CD4-positive, CD25-positive, alpha-beta regulatory T cell (primary cell): ENCODE measurements around the gene ACCS. TPM values are rescaled to one million over a fixed set of nuclear protein-coding genes. Genes with fewer than 3 reads are reported as not detected.

Experiments used
- ATAC-seq, 2 donors: fragments of 150-1000 bp; cut with Tn5 transposase; one replicate each; pipeline ENCODE4 v1.10.0; 2021; ENCODE audit warnings: low read depth in 2 of 2, moderate number of reproducible peaks in 2 of 2, moderate library complexity in 1 of 2
- DNase-seq, 3 donors: peaks; one replicate each; pipeline versions ENCODE4 v3.0.0 to v3.0.0-alpha.2; 2012 to 2022; ENCODE audit warnings: mixed read lengths in 1 of 3
- H3K27ac ChIP-seq: one replicate; pipeline ENCODE4 v1.7.0; 2013; ENCODE audit warnings: mild to moderate bottlenecking, low read length; ENCODE audit not compliant: insufficient read depth, poor library complexity, severe bottlenecking
- H3K27me3 ChIP-seq: one replicate; pipeline ENCODE4 v1.7.0; 2013; ENCODE audit warnings: low read length; ENCODE audit not compliant: control insufficient read depth, insufficient read depth
- H3K36me3 ChIP-seq: one replicate; pipeline ENCODE4 v1.7.0; 2013; ENCODE audit warnings: mild to moderate bottlenecking, low read length, moderate library complexity; ENCODE audit not compliant: control insufficient read depth, insufficient read depth
- H3K4me1 ChIP-seq: 2 replicates; pipeline ENCODE4 v1.7.0; 2013; ENCODE audit warnings: mild to moderate bottlenecking, low read length; ENCODE audit not compliant: insufficient read depth, control insufficient read depth, poor library complexity, severe bottlenecking
- H3K4me3 ChIP-seq: one replicate; pipeline ENCODE4 v1.7.0; 2013; ENCODE audit warnings: low read depth, mild to moderate bottlenecking, low read length, moderate library complexity
- H3K9me3 ChIP-seq, 2 experiments: 1 replicate in 1 of 2; 2 replicates in 1 of 2; pipeline ENCODE4 v1.7.0; 2013; ENCODE audit warnings: low read length in 2 of 2, mild to moderate bottlenecking in 1 of 2, moderate library complexity in 1 of 2; ENCODE audit not compliant: control insufficient read depth in 2 of 2
- H3K27ac Mint-ChIP-seq, 3 donors: one replicate each; pipeline ENCODE4 v1.8.0; 2020 to 2022; ENCODE audit warnings: mild to moderate bottlenecking in 3 of 3, mixed read lengths in 3 of 3, moderate library complexity in 2 of 3
- H3K27me3 Mint-ChIP-seq: one replicate; pipeline ENCODE4 v1.8.0; 2022; ENCODE audit warnings: mild to moderate bottlenecking, mixed read lengths
- H3K36me3 Mint-ChIP-seq: one replicate; pipeline ENCODE4 v1.8.0; 2020; ENCODE audit warnings: mixed read lengths
- H3K4me1 Mint-ChIP-seq, 4 donors: one replicate each; pipeline ENCODE4 v1.8.0; 2020 to 2022; ENCODE audit warnings: mixed read lengths in 4 of 4, mild to moderate bottlenecking in 1 of 4
- H3K4me3 Mint-ChIP-seq, 4 donors: one replicate each; pipeline ENCODE4 v1.8.0; 2020 to 2022; ENCODE audit warnings: mild to moderate bottlenecking in 4 of 4, mixed read lengths in 4 of 4, moderate library complexity in 3 of 4
- H3K9me3 Mint-ChIP-seq, 7 donors: one replicate each; pipeline ENCODE4 v1.8.0; 2020 to 2022; ENCODE audit warnings: mixed read lengths in 7 of 7, mild to moderate bottlenecking in 3 of 7, moderate library complexity in 2 of 7
- polyA plus RNA-seq, 4 donors: library from polyadenylated mRNA; unstranded; fragments of 300-500 nt; fragmentation: Illumina TruSeq; gene quantifications; one replicate each; pipeline ENCODE4 v1.2.3, GENCODE V29; 2021
- total RNA-seq: library from RNA; stranded (reverse); gene quantifications from one replicate; pipeline ENCODE4 v1.2.3, GENCODE V29; 2022

ACCS gene
- total and polyA plus RNA-seq, 5 donors from 2014 or later = 1.3 to 77.9 (median 1.8) TPM

- Histone ChIP-seq H3K27me3 (no peaks in the 10 kb centered on the region), H3K4me1 (peaks cover 23% of the 10 kb centered on the region), H3K36me3 (no peaks in the 10 kb centered on the region), H3K27ac (no peak overlapping the region), H3K9me3 (no peaks in the 10 kb centered on the region), H3K4me3 (peak overlapping the region; percentile 65)
- H3K4me3 Mint-ChIP-seq = peak overlapping the region; percentile 79 to 93 (median 90)
- H3K36me3 Mint-ChIP-seq = peaks cover 3% of the 10 kb centered on the region
- ATAC-seq (no peak), DNase-seq (no peak)
- H3K27ac Mint-ChIP-seq = peak overlapping the region; percentile 67 to 92 (median 78)
- peaks cover 26 to 53% (median 37%) of the 10 kb centered on the region in 4 donors for H3K4me1 Mint-ChIP-seq
- H3K27me3 Mint-ChIP-seq = peaks cover 16% of the 10 kb centered on the region
- H3K9me3 Mint-ChIP-seq = no peaks in the 10 kb centered on the region
These were observed 30.5 kb downstream of the ACCS start for GRCh38 chr11:44096360-44097185.

GRCh38 chr11:44097821-44098220, 31.8 kb downstream of the ACCS start:
- Mint-ChIP-seq H3K4me1 (peaks cover 31 to 65% (median 48%) of the 10 kb centered on the region in 4 donors), H3K27ac (peak overlapping the region in 2 of 3 donors; percentile 5 to 27), H3K4me3 (peak overlapping the region in 2 of 4 donors; percentile 1 to 50), H3K36me3 (peaks cover 3% of the 10 kb centered on the region), H3K27me3 (peaks cover 12% of the 10 kb centered on the region), H3K9me3 (no peaks in the 10 kb centered on the region)
- DNase-seq (no peak), ATAC-seq (no peak)
- Histone ChIP-seq H3K4me1 (peaks cover 23% of the 10 kb centered on the region), H3K27ac (no peak overlapping the region), H3K9me3 (no peaks in the 10 kb centered on the region), H3K27me3 (no peaks in the 10 kb centered on the region), H3K36me3 (no peaks in the 10 kb centered on the region), H3K4me3 (no peak overlapping the region)

- Mint-ChIP-seq H3K36me3 (peaks cover 6% of the 10 kb centered on the region), H3K27ac (no peak overlapping the region), H3K27me3 (no peaks in the 10 kb centered on the region), H3K4me1 (peaks cover 28 to 57% (median 45%) of the 10 kb centered on the region in 4 donors), H3K4me3 (no peak overlapping the region), H3K9me3 (no peaks in the 10 kb centered on the region)
- Histone ChIP-seq H3K9me3 (no peaks in the 10 kb centered on the region), H3K4me1 (peaks cover 8% of the 10 kb centered on the region), H3K27ac (no peak overlapping the region), H3K27me3 (no peaks in the 10 kb centered on the region), H3K4me3 (no peak overlapping the region), H3K36me3 (no peaks in the 10 kb centered on the region)
- ATAC-seq = no peak
- no peak for DNase-seq
These were observed 35.0 kb downstream of the ACCS start for GRCh38 chr11:44101098-44101497.

GRCh38 chr11:44104481-44105294, 38.6 kb downstream of the ACCS start:
- H3K4me1 ChIP-seq = no peaks in the 10 kb centered on the region
- Mint-ChIP-seq H3K27me3 (no peaks in the 10 kb centered on the region), H3K4me3 (no peak overlapping the region), H3K9me3 (no peaks in the 10 kb centered on the region), H3K36me3 (peaks cover 17% of the 10 kb centered on the region), H3K27ac (no peak overlapping the region), H3K4me1 (peaks cover 18 to 34% (median 29%) of the 10 kb centered on the region in 4 donors)
- H3K27ac ChIP-seq = no peak overlapping the region
- H3K27me3 ChIP-seq = no peaks in the 10 kb centered on the region
- no peaks in the 10 kb centered on the region for H3K9me3 ChIP-seq
- DNase-seq (no peak), ATAC-seq (no peak)
- H3K4me3 ChIP-seq = no peak overlapping the region
- peaks cover 16% of the 10 kb centered on the region for H3K36me3 ChIP-seq

- no peaks in the 10 kb centered on the region for H3K4me1 ChIP-seq
- no peak overlapping the region for H3K4me3 ChIP-seq
- no peak overlapping the region for H3K27ac ChIP-seq
- peaks cover 28% of the 10 kb centered on the region for H3K36me3 ChIP-seq
- H3K9me3 Mint-ChIP-seq = no peaks in the 10 kb centered on the region
- no peaks in the 10 kb centered on the region for H3K9me3 ChIP-seq
- H3K27me3 ChIP-seq = no peaks in the 10 kb centered on the region
- H3K36me3 Mint-ChIP-seq = peaks cover 33% of the 10 kb centered on the region
- DNase-seq (no peak), ATAC-seq (no peak)
- H3K4me3 Mint-ChIP-seq = no peak overlapping the region
- H3K27me3 Mint-ChIP-seq = no peaks in the 10 kb centered on the region
- peak overlapping the region in 1 of 3 donors; percentile 42 for H3K27ac Mint-ChIP-seq
- peaks cover 8 to 15% (median 13%) of the 10 kb centered on the region in 4 donors for H3K4me1 Mint-ChIP-seq
These were observed 42.2 kb downstream of the ACCS start for GRCh38 chr11:44108260-44108659.

GRCh38 chr11:44110231-44110679, 44.2 kb downstream of the ACCS start:
- Mint-ChIP-seq H3K27ac (peak overlapping the region; percentile 12 to 34 (median 33)), H3K9me3 (no peaks in the 10 kb centered on the region), H3K4me1 (peaks cover 5 to 16% (median 8%) of the 10 kb centered on the region in 4 donors), H3K36me3 (peaks cover 45% of the 10 kb centered on the region), H3K27me3 (no peaks in the 10 kb centered on the region), H3K4me3 (no peak overlapping the region)
- Histone ChIP-seq H3K9me3 (no peaks in the 10 kb centered on the region), H3K27ac (no peak overlapping the region), H3K4me3 (no peak overlapping the region), H3K36me3 (peaks cover 42% of the 10 kb centered on the region), H3K27me3 (no peaks in the 10 kb centered on the region), H3K4me1 (no peaks in the 10 kb centered on the region)
- ATAC-seq (peak; percentile 80 to 81), DNase-seq (peak; percentile 15 to 65 (median 32))

GRCh38 chr11:44112091-44112821, 46.2 kb downstream of the ACCS start:
- no peak overlapping the region for H3K27ac ChIP-seq
- Mint-ChIP-seq H3K9me3 (no peaks in the 10 kb centered on the region), H3K27me3 (no peaks in the 10 kb centered on the region), H3K36me3 (peaks cover 56% of the 10 kb centered on the region), H3K27ac (no peak overlapping the region), H3K4me3 (no peak overlapping the region), H3K4me1 (peaks cover 5 to 16% (median 7%) of the 10 kb centered on the region in 4 donors)
- no peaks in the 10 kb centered on the region for H3K4me1 ChIP-seq
- no peaks in the 10 kb centered on the region for H3K27me3 ChIP-seq
- DNase-seq (no peak), ATAC-seq (no peak)
- H3K36me3 ChIP-seq = peaks cover 54% of the 10 kb centered on the region
- no peak overlapping the region for H3K4me3 ChIP-seq
- no peaks in the 10 kb centered on the region for H3K9me3 ChIP-seq
